GM12872 (cell line): ENCODE results near the gene AKNA.
A peak's percentile ranks its signal among the peaks of the same experiment; 100 is the strongest.

Source experiments
- TF ChIP-seq, protein P1 (sequence below): IDR thresholded peaks from 3 replicates; pipeline ENCODE4 v1.5.1; 2011; ENCODE audit warnings: low read depth, mild to moderate bottlenecking, low read length, moderate library complexity; ENCODE audit not compliant: insufficient read depth

AKNA gene, protein sequence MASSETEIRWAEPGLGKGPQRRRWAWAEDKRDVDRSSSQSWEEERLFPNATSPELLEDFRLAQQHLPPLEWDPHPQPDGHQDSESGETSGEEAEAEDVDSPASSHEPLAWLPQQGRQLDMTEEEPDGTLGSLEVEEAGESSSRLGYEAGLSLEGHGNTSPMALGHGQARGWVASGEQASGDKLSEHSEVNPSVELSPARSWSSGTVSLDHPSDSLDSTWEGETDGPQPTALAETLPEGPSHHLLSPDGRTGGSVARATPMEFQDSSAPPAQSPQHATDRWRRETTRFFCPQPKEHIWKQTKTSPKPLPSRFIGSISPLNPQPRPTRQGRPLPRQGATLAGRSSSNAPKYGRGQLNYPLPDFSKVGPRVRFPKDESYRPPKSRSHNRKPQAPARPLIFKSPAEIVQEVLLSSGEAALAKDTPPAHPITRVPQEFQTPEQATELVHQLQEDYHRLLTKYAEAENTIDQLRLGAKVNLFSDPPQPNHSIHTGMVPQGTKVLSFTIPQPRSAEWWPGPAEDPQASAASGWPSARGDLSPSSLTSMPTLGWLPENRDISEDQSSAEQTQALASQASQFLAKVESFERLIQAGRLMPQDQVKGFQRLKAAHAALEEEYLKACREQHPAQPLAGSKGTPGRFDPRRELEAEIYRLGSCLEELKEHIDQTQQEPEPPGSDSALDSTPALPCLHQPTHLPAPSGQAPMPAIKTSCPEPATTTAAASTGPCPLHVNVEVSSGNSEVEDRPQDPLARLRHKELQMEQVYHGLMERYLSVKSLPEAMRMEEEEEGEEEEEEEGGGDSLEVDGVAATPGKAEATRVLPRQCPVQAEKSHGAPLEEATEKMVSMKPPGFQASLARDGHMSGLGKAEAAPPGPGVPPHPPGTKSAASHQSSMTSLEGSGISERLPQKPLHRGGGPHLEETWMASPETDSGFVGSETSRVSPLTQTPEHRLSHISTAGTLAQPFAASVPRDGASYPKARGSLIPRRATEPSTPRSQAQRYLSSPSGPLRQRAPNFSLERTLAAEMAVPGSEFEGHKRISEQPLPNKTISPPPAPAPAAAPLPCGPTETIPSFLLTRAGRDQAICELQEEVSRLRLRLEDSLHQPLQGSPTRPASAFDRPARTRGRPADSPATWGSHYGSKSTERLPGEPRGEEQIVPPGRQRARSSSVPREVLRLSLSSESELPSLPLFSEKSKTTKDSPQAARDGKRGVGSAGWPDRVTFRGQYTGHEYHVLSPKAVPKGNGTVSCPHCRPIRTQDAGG (N-terminal part only)

DNA sequence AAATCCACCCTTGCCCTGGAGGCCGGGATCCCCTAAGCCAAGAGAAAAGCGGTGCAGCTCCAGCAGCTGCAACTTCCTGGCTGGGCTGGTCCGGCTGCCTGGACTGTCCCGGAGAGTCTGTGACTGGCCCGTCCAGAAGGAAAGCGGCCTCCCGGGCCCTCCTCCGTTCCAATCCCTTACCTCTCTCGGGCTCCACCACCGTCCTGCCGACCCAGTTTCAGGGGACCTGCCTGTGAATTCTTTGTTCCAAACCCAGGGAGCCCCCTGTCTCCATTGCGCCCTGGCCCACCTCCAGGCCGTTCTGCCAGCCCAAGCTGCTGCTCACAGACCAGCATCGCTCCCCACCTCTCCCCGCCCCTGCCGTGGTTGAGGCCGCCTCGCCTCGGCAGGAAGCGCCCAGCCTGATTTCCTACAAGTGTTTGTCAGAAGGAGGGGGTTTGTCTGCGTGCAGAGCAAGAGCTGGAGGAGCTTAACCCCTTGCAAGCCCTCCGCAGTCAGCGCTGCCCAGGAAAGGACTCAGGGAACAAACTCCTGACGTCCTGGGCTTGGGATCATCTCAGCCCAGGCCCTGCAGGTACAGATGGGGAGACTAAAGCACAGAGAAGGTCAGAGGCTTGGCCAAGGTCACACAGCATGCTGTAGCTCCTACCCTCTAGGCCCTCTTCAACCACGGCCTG is at the start of gene AKNA:
Gene AKNA (minus strand): TSS at position 303 of the 677 bp plus-strand sequence. CDS start 6,649 bp downstream, outside the sequence.
- TF ChIP-seq, protein P1, sequence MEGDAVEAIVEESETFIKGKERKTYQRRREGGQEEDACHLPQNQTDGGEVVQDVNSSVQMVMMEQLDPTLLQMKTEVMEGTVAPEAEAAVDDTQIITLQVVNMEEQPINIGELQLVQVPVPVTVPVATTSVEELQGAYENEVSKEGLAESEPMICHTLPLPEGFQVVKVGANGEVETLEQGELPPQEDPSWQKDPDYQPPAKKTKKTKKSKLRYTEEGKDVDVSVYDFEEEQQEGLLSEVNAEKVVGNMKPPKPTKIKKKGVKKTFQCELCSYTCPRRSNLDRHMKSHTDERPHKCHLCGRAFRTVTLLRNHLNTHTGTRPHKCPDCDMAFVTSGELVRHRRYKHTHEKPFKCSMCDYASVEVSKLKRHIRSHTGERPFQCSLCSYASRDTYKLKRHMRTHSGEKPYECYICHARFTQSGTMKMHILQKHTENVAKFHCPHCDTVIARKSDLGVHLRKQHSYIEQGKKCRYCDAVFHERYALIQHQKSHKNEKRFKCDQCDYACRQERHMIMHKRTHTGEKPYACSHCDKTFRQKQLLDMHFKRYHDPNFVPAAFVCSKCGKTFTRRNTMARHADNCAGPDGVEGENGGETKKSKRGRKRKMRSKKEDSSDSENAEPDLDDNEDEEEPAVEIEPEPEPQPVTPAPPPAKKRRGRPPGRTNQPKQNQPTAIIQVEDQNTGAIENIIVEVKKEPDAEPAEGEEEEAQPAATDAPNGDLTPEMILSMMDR, result no peak

DNA sequence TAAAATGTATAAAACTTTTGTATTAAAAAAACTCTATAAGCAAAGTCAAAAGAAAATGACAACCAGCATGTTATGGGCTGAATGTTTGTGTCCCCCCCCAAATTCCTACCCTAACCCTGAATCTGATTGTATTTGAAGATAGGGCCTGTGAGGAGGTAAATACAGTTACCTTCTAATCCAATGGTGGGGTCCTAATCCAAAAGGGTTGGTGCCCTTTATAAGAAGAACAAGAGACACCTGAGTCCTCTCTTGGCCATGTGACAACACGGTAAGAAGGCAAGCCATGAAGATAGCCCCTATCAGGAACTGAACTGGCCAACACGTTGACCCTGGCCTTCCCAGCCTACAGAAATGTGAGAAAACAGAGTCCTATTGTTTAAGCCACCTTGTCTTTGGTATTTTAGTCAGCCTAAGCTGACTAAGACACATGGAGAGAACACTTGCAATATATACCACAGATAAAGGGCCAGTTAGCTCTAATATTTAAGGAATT is 49.7 kb upstream of the AKNA start:
- TF ChIP-seq, protein P1, result no peak

DNA sequence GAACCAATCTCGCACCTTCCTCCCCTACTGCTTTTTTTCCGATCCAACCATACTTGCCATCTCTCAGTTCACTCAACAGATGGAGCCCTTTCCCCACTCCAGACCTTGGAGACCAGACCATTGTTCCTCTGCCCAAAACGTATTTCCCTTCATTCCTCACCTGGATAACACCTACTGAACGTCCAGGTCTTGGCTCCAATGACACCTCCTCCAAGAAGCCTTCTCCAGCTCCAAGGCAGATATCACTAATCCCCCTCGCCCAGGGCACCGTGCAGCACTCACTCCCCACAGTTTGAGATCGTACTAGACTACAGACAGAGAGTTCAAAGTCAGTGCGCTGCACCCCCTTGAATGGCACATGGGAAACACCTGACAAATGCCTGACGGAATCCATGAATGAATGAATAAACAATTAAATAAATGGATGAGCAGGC is 47.1 kb upstream of the AKNA start:
- TF ChIP-seq, protein P1, result peak; percentile 59

DNA sequence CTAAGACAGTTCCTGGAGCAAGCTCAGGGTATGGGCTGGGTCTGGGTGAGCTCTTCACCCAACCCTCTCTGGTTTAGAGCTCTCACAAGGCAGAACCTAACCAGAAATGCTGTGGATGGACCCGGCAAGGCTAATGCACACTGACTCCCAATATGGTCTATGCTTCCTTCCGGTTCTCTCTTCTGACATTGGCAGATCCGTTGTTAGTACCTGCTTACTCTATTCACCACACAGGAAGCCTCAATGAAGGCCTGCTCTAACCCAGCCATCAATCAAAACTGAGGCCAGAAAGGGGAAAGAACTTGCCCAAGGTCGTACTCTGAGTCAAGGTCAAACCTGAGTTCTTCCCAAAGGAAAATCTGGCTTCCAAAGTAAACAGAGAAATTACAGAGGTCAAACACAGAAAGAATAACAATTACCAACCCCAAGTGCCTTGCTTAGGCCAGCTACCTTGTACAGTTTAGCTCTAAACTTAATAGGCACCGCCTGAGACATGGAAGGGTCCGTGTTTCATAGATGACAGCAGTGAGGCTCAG is 46.0 kb upstream of the AKNA start:
- TF ChIP-seq, protein P1, result no peak

DNA sequence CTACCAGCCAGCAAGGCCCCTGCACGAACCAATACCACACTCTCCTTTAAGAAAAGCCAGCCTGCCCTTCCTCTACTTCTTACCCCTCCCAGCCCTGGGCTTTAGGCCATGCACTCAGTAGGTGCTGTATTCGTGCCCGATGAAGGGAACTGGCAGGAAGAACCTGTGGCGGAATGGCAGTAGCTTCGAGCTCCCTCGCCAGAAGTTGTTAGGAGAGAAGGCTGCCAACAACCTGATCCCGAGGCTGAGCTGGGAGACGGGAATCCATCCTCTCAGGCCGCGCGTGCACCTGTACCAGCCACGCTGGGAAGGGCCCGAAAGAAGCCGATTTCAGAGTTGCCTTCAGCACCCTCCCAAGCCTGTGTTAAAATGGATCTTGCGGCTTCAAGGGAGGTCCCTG is 45.3 kb upstream of the AKNA start:
- TF ChIP-seq, protein P1, result no peak

DNA sequence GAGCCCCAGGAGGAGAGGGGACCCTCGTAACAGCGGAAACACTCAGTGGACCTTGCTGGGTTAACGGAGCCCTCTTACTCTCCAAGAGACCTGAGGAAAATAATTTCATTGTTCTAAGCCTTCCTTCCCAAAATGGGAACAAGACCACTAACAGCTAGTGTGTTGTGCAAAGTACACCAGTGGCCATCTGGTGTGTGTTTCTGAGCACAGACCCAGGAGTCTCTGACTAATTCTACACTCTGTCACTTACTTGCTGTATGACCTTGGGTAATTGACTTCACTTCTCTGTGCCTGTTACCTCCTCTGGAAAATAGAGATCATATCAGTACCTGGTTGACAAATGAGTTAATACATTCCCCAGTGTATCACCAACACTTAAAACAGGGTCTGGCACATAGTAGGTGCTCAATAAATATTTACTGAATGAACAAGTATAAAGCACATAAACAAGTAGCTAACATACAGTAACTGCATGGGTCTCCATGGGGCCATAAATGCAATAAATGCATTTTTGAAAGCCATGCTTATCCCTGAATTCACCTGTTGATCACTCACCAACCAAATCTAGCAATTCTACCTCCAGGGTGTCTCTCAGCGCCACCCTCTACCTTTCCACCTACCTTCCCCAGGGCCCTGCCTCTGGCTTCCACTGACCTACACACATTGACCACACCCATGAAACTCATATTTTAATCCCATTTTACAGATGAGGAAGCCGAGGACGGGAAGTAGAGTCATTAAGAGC is 44.7 kb upstream of the AKNA start:
- TF ChIP-seq, protein P1, result no peak
